PC-3 (cell line): ENCODE results near the gene GLB1L. TPM values are rescaled to one million over a fixed set of nuclear protein-coding genes. Genes with fewer than 3 reads are reported as not detected.

Source experiments
- ATAC-seq: fragments of 200-7000 bp; cut with Tn5 transposase; 2 replicates; pipeline ENCODE4 v1.9.1; 2020; ENCODE audit warnings: mild to moderate bottlenecking, moderate library complexity
- BruUV-seq: library from RNA; stranded (reverse); fragments of 400-500 nt; replicated peaks from 2 replicates; lab custom pipeline; 2021; lab: Mats Ljungman, UMichigan
- CTCF ChIA-PET: fragments of 300-600 bp; sonication (Branson Sonifier 250); formaldehyde crosslinking; loops from one replicate; lab custom pipeline; 2022; ENCODE audit warnings: antibody characterized with exemption; lab: Charles Lee
- POLR2A ChIA-PET: fragments of 300-600 bp; sonication (Branson Sonifier 250); formaldehyde crosslinking; loops from one replicate; lab custom pipeline; 2022; ENCODE audit warnings: antibody characterized with exemption; ENCODE audit not compliant: unreplicated experiment; lab: Charles Lee
- DNase-seq: peaks from one replicate; pipeline ENCODE4 v3.0.0-alpha.2; 2015
- H2AFZ ChIP-seq: fragments of 300-600 bp; sonication (generic); 2 replicates; pipeline ENCODE4 v1.6.0; 2016; ENCODE audit warnings: antibody characterized with exemption, low read length
- H3F3A ChIP-seq: fragments of 300-600 bp; sonication (generic); one replicate; pipeline ENCODE4 v1.6.0; 2017; ENCODE audit warnings: antibody characterized with exemption, low read length, control low read depth, mild to moderate bottlenecking; ENCODE audit not compliant: unreplicated experiment
- H3K27ac ChIP-seq: fragments of 300-600 bp; sonication (generic); 2 replicates; pipeline ENCODE4 v1.5.1; 2016; ENCODE audit warnings: mild to moderate bottlenecking, low read length
- H3K27me3 ChIP-seq: fragments of 300-600 bp; sonication (generic); 2 replicates; pipeline ENCODE4 v1.6.1; 2016; ENCODE audit warnings: low read length, mixed read lengths
- H3K36me3 ChIP-seq: fragments of 300-600 bp; sonication (generic); 2 replicates; pipeline ENCODE4 v1.6.1; 2016; ENCODE audit warnings: low read depth, mixed run types, low read length, mixed read lengths
- H3K4me1 ChIP-seq: fragments of 300-600 bp; sonication (generic); 2 replicates; pipeline ENCODE4 v1.5.1; 2016; ENCODE audit warnings: low read length; ENCODE audit not compliant: insufficient read depth
- H3K4me2 ChIP-seq: fragments of 300-600 bp; sonication (generic); 2 replicates; pipeline ENCODE4 v1.6.0; 2016; ENCODE audit warnings: low read length
- H3K4me3 ChIP-seq: fragments of 300-600 bp; sonication (generic); 2 replicates; pipeline ENCODE4 v1.5.1; 2016; ENCODE audit warnings: mild to moderate bottlenecking, low read length, mixed read lengths
- H3K79me2 ChIP-seq: fragments of 300-600 bp; sonication (generic); 2 replicates; pipeline ENCODE4 v1.6.1; 2017; ENCODE audit warnings: low read length, mixed read lengths
- H3K9ac ChIP-seq: fragments of 300-600 bp; sonication (generic); 2 replicates; pipeline ENCODE4 v1.6.0; 2016; ENCODE audit warnings: mild to moderate bottlenecking, low read length
- H3K9me2 ChIP-seq: fragments of 300-600 bp; sonication (generic); replicated peaks from 2 replicates; pipeline ENCODE4 v1.6.1; 2016; ENCODE audit warnings: mixed run types, low read length, mixed read lengths
- H3K9me3 ChIP-seq: fragments of 300-600 bp; sonication (generic); 2 replicates; pipeline ENCODE4 v1.6.1; 2016; ENCODE audit warnings: low read length, mixed read lengths
- H4K20me1 ChIP-seq: fragments of 300-600 bp; sonication (generic); 2 replicates; pipeline ENCODE4 v1.6.1; 2016; ENCODE audit warnings: low read length, mixed read lengths
- EZH2 ChIP-seq: fragments of 300-600 bp; sonication (generic); IDR thresholded peaks from one replicate; pipeline ENCODE4 v1.6.1; 2017; ENCODE audit warnings: antibody characterized with exemption, mild to moderate bottlenecking, low read length; ENCODE audit not compliant: unreplicated experiment
- EZH2phosphoT487 ChIP-seq: fragments of 300-600 bp; sonication (generic); IDR thresholded peaks from 2 replicates; pipeline ENCODE4 v1.6.1; 2018; ENCODE audit warnings: mild to moderate bottlenecking, antibody characterized with exemption, low read length, borderline replicate concordance
- intact Hi-C: fragments of 100-400 bp; cut with micrococcal nuclease; formaldehyde crosslinking; loops from 2 replicates; pipeline ENCODE4 v1.9.0; 2023
- total RNA-seq: library from RNA; depleted of rRNA; stranded (reverse); fragments of >200 nt; gene quantifications from 2 replicates; pipeline ENCODE4 v1.2.3, GENCODE V29; 2014
- TF ChIP-seq, protein P1 (sequence below): fragments of 300-600 bp; sonication (generic); conservative IDR thresholded peaks from 2 replicates; pipeline ENCODE4 v1.5.1; 2017; ENCODE audit warnings: antibody characterized with exemption, low read depth, mild to moderate bottlenecking, low read length

GLB1L gene
- total RNA-seq, 1 experiment from 2014 or later, result 6.0 TPM

GRCh38 chr2:219281588-219281987 is 36.3 kb upstream of the GLB1L start:
- ChIA-PET CTCF (no interaction called here), POLR2A (no interaction called here)
- intact Hi-C loops, result no loop called here

DNA sequence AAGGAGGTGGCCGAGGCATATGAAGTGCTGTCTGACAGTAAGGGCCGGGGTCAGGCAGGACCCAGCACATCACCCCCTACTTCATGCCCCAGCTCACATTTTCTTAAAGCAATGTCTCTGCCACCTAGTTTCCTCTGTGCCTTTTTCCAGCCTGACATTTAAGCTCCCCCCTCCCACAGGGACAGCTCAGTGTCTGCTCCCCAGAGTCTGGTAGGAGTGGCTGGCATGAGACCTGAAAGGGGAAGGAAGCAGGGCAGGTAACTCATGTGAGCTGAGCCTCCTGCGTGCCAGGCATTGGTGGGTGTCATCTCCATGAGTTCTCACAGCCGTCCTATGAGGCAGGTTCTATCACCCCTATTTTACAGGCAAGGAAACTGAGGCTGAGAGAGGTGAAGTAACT is 35.4 kb upstream of the GLB1L start:
- ChIA-PET POLR2A (no interaction called here), CTCF (no interaction called here)
- Histone ChIP-seq H3K9me3 (no peaks in the 10 kb centered on the region), H3K36me3 (peaks cover 3% of the 10 kb centered on the region; the same call in 1 of the 2 replicates), H3K4me2 (peak overlapping the region; percentile 99; the same call in 1 of the 2 replicates), H3K4me3 (no peak overlapping the region), H3K4me1 (peaks cover 24% of the 10 kb centered on the region), H3F3A (no peaks in the 10 kb centered on the region), H2AFZ (no peak overlapping the region), H3K79me2 (peaks cover 11% of the 10 kb centered on the region), H3K9me2 (no peaks in the 10 kb centered on the region), H3K27me3 (no peaks in the 10 kb centered on the region), H4K20me1 (no peaks in the 10 kb centered on the region), H3K9ac (no peak overlapping the region), H3K27ac (no peak overlapping the region)
- no peak for TF ChIP-seq EZH2
- no peak for TF ChIP-seq EZH2phosphoT487
- TF ChIP-seq, protein P1, sequence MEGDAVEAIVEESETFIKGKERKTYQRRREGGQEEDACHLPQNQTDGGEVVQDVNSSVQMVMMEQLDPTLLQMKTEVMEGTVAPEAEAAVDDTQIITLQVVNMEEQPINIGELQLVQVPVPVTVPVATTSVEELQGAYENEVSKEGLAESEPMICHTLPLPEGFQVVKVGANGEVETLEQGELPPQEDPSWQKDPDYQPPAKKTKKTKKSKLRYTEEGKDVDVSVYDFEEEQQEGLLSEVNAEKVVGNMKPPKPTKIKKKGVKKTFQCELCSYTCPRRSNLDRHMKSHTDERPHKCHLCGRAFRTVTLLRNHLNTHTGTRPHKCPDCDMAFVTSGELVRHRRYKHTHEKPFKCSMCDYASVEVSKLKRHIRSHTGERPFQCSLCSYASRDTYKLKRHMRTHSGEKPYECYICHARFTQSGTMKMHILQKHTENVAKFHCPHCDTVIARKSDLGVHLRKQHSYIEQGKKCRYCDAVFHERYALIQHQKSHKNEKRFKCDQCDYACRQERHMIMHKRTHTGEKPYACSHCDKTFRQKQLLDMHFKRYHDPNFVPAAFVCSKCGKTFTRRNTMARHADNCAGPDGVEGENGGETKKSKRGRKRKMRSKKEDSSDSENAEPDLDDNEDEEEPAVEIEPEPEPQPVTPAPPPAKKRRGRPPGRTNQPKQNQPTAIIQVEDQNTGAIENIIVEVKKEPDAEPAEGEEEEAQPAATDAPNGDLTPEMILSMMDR, result no peak
- ATAC-seq, result no peak
- DNase-seq, result no peak
- intact Hi-C loops, result no loop called here
- TSS peak; percentile 39 for BruUV-seq

More at GRCh38 chr2:219281588-219281987, 36.3 kb upstream of the GLB1L start:
- DNase-seq, result no peak
- BruUV-seq, result no TSS peak
- H3F3A ChIP-seq, result no peaks in the 10 kb centered on the region
- no peak overlapping the region for H3K9ac ChIP-seq
- H2AFZ ChIP-seq, result no peak overlapping the region
- H4K20me1 ChIP-seq, result no peaks in the 10 kb centered on the region
- no peaks in the 10 kb centered on the region for H3K9me2 ChIP-seq
- H3K4me2 ChIP-seq, result no peak overlapping the region
- peaks cover 3% of the 10 kb centered on the region; the same call in 1 of the 2 replicates for H3K36me3 ChIP-seq
- no peak overlapping the region for H3K4me3 ChIP-seq
- no peak overlapping the region for H3K27ac ChIP-seq
- TF ChIP-seq EZH2phosphoT487, result no peak
- TF ChIP-seq, protein P1, result no peak
- no peak for TF ChIP-seq EZH2
- no peak for ATAC-seq
- H3K9me3 ChIP-seq, result no peaks in the 10 kb centered on the region
- no peaks in the 10 kb centered on the region for H3K27me3 ChIP-seq
- H3K4me1 ChIP-seq, result peaks cover 24% of the 10 kb centered on the region
- peaks cover 11% of the 10 kb centered on the region for H3K79me2 ChIP-seq

DNA sequence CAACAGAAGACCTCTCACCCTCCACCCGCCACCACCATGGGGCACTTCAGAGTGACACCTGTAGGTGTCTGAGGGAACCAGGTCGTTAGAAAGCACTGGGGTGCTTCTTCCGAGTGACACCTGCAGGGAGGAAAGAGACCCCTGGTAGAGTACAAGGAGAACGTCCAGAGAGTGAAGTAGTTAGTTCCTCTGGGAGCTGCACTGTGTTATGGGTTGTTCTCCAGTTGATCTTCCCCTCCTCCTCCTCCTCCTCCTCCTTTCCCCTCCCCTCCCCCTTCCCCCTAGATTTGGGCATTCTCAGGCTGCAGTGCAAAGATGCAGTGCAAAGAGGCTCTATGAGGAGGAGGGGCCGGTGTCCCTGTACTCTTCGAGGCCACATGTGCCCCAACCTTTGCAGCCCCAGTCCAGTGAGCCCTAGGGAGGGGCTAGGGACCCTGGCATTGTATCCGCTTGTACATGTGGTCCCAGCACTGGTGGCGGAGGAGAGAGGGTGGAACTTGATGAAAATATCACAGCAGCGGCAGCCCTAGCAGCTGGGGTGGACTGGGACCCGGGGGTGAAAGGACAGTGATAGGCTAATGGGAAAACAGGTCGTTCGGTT is 34.8 kb upstream of the GLB1L start:
- DNase-seq (no peak), ATAC-seq (no peak)
- no TSS peak for BruUV-seq
- peak overlapping the region; percentile 58 for H2AFZ ChIP-seq
- POLR2A ChIA-PET, result interaction anchor here (1.1 kb wide), 1 partner anchor 30 kb away, joined by 4 read pairs; no protein-coding TSS in a partner anchor
- peak overlapping the region; percentile 99 for H3K4me2 ChIP-seq
- H3K9ac ChIP-seq, result peak overlapping the region; percentile 83
- H3K9me2 ChIP-seq, result no peaks in the 10 kb centered on the region
- peak overlapping the region; percentile 85 for H3K27ac ChIP-seq
- H3K27me3 ChIP-seq, result no peaks in the 10 kb centered on the region
- CTCF ChIA-PET, result interaction anchor here (3.5 kb wide), 1 partner anchor 15 kb away, joined by 39 read pairs; no protein-coding TSS in a partner anchor
- H3K4me3 ChIP-seq, result peak overlapping the region; percentile 86
- no peaks in the 10 kb centered on the region for H3K9me3 ChIP-seq
- no peaks in the 10 kb centered on the region for H4K20me1 ChIP-seq
- H3K36me3 ChIP-seq, result peaks cover 2% of the 10 kb centered on the region; the same call in 1 of the 2 replicates
- TF ChIP-seq EZH2 (no peak), EZH2phosphoT487 (no peak)
- TF ChIP-seq, protein P1, result peak; percentile 18
- no peaks in the 10 kb centered on the region for H3F3A ChIP-seq
- peaks cover 27% of the 10 kb centered on the region for H3K4me1 ChIP-seq
- H3K79me2 ChIP-seq, result peaks cover 11% of the 10 kb centered on the region
- intact Hi-C loops, result loop anchor here (1.0 to 2.0 kb wide), 4 partner anchors 14 to 120 kb away; partner anchors contain the start of genes ABCB6 and NHEJ1
